DMS79 treated with DMSO at 0.1 percent for 48 hours (cell line): Measurements from ENCODE around the gene SYTL1.

Experiments used
- DNase-seq: peaks from one replicate; lab custom pipeline; 2025; lab: John Stamatoyannopoulos, UW

SYTL1 gene

DNA sequence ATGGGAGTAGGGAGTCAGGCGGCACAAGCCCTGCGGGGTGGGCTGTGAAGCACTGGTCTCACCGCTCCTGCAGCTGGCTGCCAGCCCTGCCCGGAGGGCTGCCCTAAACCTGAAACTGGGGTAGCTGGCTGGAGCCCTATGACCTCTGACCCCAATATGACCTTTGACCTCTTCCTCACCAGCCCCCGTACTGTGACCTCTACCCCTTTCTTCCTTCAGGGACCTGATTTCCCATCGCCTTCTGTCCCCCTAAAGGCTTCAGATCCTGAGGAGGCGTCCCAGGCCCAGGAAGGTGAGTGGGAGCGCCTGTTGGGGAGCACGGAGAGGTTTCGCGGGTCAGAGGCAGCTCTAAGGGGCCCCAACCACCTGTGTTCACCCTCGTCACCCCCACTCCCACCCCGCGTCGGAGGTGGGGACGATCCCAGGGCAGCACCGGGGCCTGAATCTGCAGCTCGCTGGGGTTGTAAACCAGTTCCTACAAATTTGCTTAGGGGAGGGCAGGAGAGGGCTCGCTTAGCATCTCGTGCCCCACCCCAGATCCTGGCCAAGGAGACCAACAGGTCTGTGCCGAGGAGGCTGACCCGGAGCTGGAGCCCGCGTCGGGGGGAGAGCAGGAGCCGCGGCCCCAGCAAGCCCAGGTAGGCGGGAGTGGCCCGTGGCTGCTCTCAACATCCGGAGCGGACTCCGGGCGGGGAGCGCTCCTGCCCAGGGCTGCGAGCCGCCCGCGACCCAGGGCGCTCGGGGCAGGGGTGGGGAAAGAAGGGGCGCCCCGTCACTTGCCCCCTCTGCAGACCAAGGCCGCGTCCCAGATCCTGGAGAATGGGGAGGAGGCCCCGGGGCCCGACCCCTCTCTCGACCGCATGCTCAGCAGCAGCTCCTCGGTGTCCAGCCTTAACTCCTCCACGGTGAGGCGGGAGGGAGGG, 7.3 kb downstream of the SYTL1 start:
- peak; percentile 61 for DNase-seq

- no peak for DNase-seq
These were observed 8.2 kb downstream of the SYTL1 start for GRCh38 chr1:27349784-27350662.

GRCh38 chr1:27350663-27351540, 9.1 kb downstream of the SYTL1 start:
- DNase-seq: peak; percentile 73

GRCh38 chr1:27351541-27352107, 9.8 kb downstream of the SYTL1 start:
- DNase-seq: no peak

DNA sequence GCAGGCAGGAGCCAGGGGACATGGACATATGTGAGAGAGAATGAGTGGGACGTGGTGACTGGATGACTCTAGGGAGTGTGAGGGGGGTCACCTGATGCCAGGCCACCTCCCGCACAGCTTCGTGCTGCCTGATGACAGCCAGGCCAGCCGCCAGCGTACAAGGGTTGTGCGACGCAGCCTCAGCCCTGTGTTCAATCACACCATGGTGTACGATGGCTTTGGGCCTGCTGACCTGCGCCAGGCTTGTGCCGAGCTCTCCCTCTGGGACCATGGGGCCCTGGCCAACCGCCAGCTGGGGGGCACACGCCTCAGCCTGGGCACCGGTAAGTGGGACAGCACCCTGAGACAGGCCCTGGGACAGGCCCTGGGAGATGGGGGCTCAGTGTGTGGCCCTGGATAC, 11.3 kb downstream of the SYTL1 start:
- DNase-seq: no peak

DNA sequence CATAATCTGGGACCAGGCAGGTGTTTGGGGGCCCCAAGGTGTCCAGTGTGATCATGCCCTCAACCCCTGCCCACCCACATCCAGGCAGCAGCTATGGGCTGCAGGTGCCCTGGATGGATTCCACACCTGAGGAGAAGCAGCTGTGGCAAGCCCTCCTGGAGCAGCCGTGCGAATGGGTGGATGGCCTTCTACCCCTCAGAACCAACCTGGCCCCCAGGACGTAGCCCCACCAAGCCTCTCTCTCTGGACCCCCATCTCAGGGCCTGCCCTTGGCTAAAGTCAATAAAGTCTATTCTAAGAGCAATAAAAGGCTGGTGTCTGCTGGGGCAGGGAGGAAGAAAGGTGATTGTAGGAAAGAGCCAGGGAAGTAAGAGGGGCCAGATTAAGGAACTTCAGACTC, 11.8 kb downstream of the SYTL1 start:
- no peak for DNase-seq

GRCh38 chr1:27355683-27356082, 13.9 kb downstream of the SYTL1 start:
- DNase-seq: no peak

GRCh38 chr1:27356277-27356618, 14.4 kb downstream of the SYTL1 start:
- DNase-seq: no peak

- no peak for DNase-seq
These were observed 14.9 kb downstream of the SYTL1 start for GRCh38 chr1:27356619-27357280.

DNA sequence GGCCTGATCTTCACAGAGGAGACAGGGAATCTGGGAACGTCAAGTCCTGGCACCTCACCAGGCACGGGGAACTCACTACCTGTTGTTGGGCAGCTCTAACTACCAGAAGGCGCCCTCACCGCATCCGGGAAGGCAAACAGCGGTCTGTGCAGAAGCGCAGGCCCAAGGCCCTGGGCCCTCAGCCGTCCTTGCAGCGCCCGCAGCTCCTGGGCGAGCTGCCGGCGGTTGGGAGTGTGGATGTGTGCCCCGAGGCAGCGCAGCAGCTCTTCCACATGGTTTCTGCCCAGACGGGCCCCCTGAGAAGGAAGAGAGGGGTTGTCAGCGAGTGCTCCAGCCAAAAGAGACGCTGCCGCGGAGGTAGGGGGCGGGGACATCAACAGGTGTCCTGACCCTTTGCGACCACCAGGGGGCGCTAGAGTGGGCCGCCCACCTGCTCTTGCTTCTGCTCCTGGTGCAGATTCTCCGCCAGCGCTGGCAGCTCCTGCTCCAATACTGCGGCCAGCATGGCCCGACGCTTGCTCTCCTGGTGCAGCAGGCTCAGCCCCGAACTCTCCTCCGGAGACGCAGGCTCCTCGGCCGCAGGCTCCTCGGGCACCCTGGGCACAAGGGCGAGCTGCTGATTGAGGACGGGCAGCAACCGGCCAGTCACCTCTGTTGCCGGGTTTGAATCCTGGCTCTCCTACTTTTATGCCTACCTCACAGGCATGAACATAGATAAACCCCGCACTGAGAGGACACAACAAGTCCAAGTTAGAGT, 15.6 kb downstream of the SYTL1 start:
- peak; percentile 15 for DNase-seq

DNA sequence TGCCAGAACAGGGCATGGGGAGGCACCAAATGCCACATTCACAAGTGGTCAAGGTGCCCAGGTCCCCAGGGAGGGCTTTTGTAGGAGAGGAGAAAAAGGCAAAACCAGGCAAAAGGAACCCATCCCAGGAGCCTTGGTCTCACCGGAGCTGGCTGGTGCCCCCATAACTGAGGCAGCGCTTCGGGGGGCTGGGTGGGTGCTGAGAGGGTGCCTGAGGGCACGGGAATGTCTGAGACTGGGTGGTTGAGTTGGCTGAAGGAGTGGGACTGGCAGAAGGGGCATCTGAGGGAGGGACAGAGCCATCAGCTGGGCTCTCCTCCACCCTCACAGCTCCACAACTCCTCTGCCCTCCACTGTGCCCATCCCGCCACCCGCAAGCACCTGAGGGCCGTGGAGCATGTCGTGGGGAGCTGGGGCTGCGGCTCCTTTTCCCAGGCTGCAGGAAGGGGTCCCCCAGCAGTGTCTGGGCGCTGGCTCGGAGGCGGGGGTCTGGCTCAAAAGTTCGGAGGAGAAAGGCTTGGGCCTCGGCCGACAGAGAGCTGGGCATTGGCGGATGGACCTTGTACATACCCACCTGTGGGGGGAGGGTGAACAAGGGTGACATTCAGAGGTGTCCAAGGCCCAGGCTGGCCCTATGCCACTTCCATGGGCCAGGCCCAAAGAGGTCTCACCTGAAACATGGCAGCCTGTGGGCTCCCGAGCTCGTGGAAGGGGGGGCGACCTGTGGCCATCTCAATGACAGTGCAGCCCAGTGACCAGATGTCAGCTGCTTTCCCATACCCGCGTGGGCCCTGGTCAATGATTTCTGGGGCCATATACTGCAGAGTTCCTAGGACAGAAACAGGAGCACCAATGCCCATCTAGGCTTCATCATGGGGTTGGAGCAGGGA, 16.5 kb downstream of the SYTL1 start:
- DNase-seq: no peak

DNA sequence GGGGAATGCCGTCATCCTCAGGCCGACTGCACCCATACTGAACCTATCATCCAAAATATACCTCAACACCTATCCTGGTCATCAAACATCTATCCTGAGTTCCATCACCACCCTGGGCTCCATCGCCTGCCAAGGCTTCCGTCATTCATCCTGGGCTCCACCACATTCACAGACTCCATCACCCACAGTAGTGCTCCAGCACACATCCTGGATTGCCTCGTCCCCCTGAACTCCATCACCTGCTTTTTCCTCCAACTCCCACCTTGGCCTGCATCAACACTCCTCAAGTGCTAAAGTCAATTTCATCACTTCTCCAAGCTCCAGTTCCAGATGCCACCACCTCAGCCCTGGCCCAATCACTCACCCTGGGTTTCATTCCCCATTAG, 17.1 kb downstream of the SYTL1 start:
- DNase-seq: no peak

DNA sequence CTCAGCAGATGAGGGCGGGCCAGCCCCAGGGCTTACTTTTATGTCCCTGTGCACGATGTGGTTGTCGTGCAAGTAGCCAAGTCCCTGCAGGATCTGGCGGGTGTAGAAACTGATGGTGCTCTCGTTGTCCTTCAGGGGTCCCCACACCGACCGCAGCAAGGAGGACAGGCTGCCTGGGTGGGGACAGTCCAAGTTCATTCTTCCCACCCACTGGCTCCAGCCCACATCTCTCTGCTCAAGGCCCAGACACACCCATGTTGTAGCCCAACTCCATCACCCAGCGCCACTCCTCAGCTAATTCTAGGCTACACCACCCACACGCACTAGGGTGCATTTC, 18.0 kb downstream of the SYTL1 start:
- DNase-seq: no peak

DNA sequence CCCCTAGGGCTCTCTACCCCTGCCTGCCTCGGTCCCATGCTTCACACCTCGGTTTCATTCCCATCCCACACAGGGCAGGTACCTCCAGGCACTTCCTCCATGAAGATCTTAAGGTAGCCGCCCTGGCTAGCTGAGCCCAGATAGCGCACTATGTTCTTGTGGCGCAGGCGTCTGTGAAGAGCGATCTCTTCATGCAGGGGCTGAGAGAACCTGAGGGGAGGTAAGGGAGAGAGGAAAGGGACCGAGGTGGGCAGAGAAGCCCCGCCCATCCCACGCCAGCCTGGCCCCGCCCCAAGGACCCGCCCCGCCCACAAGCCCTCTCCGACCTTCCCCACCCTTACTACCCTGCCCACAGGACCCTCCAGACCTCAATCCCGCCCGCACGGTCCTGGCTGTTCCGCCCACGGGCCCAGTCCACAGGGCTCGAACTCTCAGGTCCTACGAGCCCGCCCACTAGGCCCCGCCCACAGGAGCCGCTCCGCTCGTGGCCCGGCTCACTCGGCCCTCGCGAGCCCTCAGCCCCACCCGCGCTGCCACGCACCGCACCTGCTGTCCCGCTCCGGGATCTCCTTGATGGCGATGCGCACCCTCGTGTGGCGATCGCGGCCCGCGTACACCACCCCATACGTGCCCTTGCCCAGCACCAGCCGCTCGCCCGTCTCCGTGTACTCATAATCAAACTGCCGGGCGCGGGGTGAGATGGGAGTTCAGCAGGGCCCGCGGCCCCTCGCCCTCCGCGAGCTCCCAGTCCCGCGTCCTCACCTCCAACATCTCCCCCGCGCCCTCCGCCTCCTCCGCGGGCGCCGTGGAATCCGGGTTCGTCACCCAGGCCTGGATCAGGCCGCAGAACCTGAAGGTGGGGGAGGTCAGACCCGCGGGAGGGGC, 18.6 kb downstream of the SYTL1 start:
- DNase-seq: no peak

DNA sequence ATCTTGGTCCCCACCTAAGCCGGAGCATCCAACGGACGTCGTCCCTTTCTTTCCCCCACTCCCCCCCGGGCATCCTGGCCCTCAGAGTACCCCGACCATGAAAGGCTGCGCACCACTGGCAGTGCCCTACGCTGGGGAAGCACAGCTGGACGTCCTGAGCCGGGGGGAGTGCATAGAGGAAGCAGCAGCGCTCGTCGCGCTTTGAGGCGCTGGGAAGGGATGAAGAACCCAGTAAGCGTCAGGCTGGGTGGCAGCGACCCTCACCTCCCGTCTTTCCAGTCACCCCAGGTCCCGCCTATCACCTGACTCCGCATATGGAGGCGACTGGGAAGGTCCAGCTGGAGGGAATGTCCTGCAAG, 19.2 kb downstream of the SYTL1 start:
- DNase-seq: no peak

GRCh38 chr1:27361553-27361952, 19.7 kb downstream of the SYTL1 start:
- no peak for DNase-seq

DNA sequence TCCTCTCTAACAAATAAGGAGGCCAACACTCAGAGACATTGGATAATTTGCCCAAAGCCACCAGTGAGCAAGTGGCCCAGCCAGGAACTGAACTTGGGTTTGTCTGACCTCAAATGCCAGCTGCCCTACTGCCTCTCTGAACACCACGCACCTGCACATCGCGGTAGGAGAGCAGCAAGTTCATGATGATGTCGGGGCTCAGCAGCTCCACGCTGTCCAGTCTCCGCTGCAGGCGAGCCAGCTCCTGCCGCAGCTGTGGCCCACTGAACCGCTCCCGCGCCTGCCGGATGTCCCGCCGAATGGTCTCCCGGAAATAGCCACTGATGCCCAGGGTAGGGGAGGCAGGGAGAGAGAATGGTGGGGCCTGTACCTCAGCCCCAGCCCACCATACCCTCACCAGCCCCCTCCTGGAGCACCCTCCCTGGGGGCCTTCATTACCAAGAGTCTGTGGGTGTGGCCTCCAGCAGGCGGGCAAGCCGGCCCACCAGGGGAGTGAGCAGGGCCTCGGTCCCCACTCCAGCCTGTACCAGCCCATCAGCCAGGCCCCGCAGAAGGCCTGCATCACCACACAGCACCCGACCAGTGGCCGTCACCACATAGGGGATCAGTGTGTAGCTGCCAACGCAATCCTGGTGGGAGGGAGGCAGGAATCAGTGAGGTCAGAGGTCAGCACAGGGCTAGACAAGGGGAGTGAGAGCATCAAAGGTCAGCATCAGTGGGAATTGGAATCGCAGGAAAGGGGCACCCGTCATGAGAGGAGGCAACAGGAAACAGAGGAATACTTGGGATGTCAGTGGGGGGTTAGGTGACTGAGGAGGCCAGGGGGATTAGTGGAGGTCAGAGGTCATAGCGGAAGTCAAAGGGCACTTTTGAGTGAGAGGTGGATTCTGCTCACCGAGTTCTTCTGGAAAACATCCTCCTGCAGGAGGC, 22.2 kb downstream of the SYTL1 start:
- no peak for DNase-seq
